ENCODE data around the gene ITFG1.
"Not testable (repeated sequence)": the region's sequence is repeated elsewhere in the genome, so short reads cannot be mapped to it uniquely, and the experiment has no call there.

ITFG1 gene

DNA sequence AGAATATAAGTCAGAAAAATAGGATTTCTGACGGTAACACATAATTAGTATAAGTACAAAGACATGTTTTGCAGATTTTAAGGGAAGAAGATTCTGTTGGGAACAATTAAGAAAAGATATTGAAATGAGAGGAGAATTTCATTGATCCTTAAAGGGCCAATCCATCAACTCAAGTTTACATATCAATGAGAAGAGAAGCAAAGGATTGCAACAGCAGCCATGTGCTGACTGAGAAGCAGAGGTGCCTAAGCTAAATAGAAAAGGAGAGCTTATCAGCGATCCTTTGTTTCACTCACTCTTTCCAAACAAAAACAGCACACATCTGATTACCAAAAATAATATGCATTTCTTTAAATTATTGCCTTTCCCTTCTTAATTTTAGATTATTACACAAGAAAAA, 94.6 kb downstream of the ITFG1 start:
- H3K36me3 Mint-ChIP-seq (ENCODE audit: low read depth): peaks cover 58% of the 10 kb centered on the region
- H3K27ac Mint-ChIP-seq: no peak overlapping the region
- H3K27me3 Mint-ChIP-seq: no peaks in the 10 kb centered on the region
- H3K4me1 Mint-ChIP-seq (ENCODE audit: low read depth): no peaks in the 10 kb centered on the region
- DNase-seq: no peak
- peaks cover 6% of the 10 kb centered on the region for H3K9me3 Mint-ChIP-seq
- H3K4me3 Mint-ChIP-seq: no peak overlapping the region

DNA sequence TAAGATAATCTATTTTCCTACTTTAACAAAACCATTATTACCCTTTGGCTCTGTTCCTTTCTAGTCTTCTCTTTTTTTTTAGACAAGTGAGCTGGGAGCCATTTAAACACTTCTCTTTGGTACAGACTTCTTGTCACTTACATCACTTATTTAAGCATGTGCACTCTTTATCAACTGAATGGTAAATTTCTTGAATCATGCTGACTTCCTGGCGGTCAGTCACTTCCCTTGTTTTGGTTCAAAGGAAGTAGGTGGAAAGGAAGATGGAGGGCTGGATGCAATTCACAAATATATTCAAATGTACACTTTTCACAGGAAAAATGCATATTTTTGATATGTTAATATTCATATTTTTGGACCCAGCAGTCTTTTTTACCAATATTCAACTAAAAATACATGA, 97.1 kb downstream of the ITFG1 start:
- no peak overlapping the region for H3K27ac Mint-ChIP-seq
- DNase-seq: no peak
- H3K27me3 Mint-ChIP-seq: no peaks in the 10 kb centered on the region
- peaks cover 48% of the 10 kb centered on the region for H3K36me3 Mint-ChIP-seq (ENCODE audit: low read depth)
- H3K9me3 Mint-ChIP-seq: no peaks in the 10 kb centered on the region
- no peaks in the 10 kb centered on the region for H3K4me1 Mint-ChIP-seq (ENCODE audit: low read depth)
- no peak overlapping the region for H3K4me3 Mint-ChIP-seq

DNA sequence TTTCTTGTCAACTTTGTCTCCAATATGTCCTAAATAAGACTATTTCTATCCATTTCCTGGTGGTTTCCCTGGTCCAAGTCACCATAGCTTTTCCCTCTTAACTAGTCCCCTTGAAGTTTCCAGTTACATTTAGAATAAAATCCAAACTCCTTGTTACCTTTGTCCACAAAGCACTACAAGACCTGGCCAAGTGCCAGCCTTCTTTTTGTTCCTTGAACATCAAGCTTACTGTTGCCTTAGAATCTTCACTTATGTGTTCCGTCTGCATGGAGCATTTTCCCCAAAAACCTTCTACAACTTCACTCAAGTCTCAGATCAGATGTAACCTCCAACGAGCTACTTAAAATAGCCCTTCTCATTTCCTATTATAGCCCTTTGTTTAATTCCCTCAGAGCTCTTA, 101.4 kb downstream of the ITFG1 start:
- Mint-ChIP-seq H3K27me3 (no peaks in the 10 kb centered on the region), H3K27ac (no peak overlapping the region), H3K9me3 (peaks cover 5% of the 10 kb centered on the region), H3K36me3 (ENCODE audit: low read depth) (peaks cover 45% of the 10 kb centered on the region), H3K4me1 (ENCODE audit: low read depth) (no peaks in the 10 kb centered on the region), H3K4me3 (no peak overlapping the region)
- DNase-seq: no peak

DNA sequence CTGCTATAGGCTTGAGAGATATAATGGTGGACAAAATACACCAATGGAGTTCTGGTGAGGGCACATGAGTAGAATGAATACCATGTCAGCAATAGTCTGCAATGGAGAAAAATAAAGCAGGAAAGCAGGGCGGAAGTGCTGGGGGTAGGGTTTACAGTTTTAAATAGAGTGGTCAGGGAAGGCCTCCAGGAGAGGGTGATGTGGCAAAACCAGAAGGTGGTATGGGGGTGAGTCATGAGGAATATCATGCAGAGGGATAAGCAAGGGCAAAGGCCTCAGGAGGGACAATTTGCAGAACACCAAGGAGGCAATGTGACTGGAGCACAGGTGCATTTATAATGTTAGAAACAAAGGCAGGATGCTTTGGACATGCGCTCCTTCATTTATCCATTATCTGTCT, 102.0 kb downstream of the ITFG1 start:
- DNase-seq: no peak
- no peaks in the 10 kb centered on the region for H3K4me1 Mint-ChIP-seq (ENCODE audit: low read depth)
- H3K4me3 Mint-ChIP-seq: no peak overlapping the region
- H3K9me3 Mint-ChIP-seq: peaks cover 5% of the 10 kb centered on the region
- no peaks in the 10 kb centered on the region for H3K27me3 Mint-ChIP-seq
- H3K27ac Mint-ChIP-seq: no peak overlapping the region
- peaks cover 46% of the 10 kb centered on the region for H3K36me3 Mint-ChIP-seq (ENCODE audit: low read depth)

DNA sequence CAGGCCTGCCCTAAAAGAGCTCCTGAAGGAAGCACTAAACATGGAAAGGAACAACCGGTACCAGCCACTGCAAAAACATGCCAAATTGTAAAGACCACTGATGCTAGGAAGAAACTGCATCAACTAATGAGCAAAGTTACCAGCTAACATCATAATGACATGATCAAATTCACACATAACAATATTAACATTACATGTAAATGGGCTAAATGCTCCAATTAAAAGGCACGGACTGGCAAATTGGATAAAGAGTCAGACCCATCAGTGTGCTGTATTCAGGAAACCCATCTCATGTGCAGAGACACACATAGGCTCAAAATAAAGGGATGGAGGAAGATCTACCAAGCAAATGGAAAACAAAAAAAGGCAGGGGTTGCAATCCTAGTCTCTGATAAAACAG, 111.8 kb downstream of the ITFG1 start:
- H3K9me3 Mint-ChIP-seq: peaks cover 48% of the 10 kb centered on the region
- H3K4me1 Mint-ChIP-seq (ENCODE audit: low read depth); H3K27ac Mint-ChIP-seq; DNase-seq; H3K27me3 Mint-ChIP-seq; H3K4me3 Mint-ChIP-seq: not testable (repeated sequence)
- peaks cover 92% of the 10 kb centered on the region for H3K36me3 Mint-ChIP-seq (ENCODE audit: low read depth)

DNA sequence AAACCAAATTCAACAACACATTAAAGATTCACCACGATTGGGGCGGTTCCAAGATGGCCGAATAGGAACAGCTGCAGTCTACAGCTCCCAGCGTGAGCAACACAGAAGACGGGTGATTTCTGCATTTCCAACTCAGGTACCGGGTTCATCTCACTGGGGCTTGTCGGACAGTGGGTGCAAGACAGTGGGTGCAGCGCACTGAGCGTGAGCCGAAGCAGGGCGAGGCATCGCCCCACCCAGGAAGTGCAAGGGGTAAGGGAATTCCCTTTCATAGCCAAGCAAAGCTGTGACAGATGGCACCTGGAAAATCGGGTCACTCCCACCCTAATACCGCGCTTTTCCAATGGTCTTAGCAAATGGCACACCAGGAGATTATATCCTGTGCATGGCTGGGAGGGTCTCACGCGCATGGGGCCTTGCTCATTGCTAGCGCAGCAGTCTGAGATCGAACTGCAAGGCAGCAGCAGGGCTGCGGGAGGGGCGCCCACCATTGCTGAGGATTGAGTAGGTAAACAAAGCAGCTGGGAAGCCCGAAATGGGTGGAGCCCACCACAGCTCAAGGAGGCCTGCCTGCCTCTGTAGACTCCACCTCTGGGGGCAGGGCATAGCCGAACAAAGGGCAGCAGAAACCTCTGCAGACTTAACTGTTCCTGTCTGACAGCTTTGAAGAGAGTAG, 113.7 kb downstream of the ITFG1 start:
- H3K4me1 Mint-ChIP-seq (ENCODE audit: low read depth); H3K27me3 Mint-ChIP-seq; H3K27ac Mint-ChIP-seq; H3K4me3 Mint-ChIP-seq; DNase-seq: not testable (repeated sequence)
- Mint-ChIP-seq H3K36me3 (ENCODE audit: low read depth) (peaks cover 81% of the 10 kb centered on the region), H3K9me3 (peaks cover 46% of the 10 kb centered on the region)

DNA sequence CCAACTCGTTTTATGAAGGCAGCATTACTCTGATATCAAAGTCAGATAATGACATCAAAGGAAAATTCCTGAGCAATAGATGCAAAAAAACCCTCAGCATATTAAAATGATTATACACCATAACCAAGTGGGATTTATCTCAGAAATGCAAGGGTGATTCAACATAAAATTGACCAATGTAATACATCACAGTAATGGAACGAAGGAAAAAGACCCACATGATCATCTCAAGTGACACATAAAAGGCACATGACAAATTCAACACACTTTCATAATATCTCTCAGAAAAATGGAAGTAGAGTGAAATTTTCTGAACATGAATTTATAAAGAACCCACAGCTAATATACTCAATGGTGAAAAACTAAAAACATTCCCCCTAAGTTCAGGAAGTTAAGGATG, 118.8 kb downstream of the ITFG1 start:
- Mint-ChIP-seq H3K36me3 (ENCODE audit: low read depth) (peaks cover 67% of the 10 kb centered on the region), H3K4me1 (ENCODE audit: low read depth) (peaks cover 1% of the 10 kb centered on the region), H3K27ac (no peak overlapping the region), H3K27me3 (no peaks in the 10 kb centered on the region), H3K4me3 (no peak overlapping the region), H3K9me3 (peaks cover 39% of the 10 kb centered on the region)
- DNase-seq: no peak

DNA sequence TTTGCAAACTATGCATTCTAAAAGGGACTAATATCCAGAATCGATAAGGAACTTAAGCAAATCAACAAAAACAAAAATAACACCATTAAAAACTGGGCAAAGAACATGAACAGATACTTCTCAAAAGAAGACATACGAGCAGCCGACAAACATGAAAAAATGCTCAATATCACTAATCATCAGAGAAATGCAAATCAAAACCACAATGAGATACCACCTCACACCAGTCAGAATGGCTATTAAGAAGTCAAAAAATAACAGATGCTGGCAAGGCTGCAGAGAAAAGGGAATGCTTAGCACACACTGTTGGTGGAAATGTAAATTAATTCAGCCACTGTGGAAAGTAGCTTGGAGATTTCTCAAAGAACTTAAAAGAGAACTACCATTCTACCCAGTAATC, 130.3 kb downstream of the ITFG1 start:
- H3K4me3 Mint-ChIP-seq; H3K27ac Mint-ChIP-seq; H3K27me3 Mint-ChIP-seq; H3K9me3 Mint-ChIP-seq; DNase-seq; H3K4me1 Mint-ChIP-seq (ENCODE audit: low read depth): not testable (repeated sequence)
- H3K36me3 Mint-ChIP-seq (ENCODE audit: low read depth): peaks cover 44% of the 10 kb centered on the region

DNA sequence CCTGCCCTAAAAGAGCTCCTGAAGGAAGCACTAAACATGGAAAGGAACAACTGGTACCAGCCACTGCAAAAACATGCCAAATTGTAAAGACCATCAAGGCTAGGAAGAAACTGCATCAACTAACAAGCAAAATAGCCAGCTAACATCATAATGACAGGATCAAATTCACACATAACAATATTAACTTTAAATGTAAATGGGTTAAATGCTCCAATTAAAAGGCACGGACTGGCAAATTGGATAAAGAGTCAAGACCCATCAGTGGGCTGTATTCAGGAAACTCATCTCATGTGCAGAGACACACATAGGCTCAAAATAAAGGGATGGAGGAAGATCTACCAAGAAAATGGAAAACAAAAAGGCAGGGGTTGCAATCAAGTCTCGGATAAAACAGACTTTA, 136.6 kb downstream of the ITFG1 start:
- H3K4me3 Mint-ChIP-seq; H3K27me3 Mint-ChIP-seq; H3K9me3 Mint-ChIP-seq; H3K4me1 Mint-ChIP-seq (ENCODE audit: low read depth); DNase-seq; H3K27ac Mint-ChIP-seq: not testable (repeated sequence)
- peaks cover 25% of the 10 kb centered on the region for H3K36me3 Mint-ChIP-seq (ENCODE audit: low read depth)

DNA sequence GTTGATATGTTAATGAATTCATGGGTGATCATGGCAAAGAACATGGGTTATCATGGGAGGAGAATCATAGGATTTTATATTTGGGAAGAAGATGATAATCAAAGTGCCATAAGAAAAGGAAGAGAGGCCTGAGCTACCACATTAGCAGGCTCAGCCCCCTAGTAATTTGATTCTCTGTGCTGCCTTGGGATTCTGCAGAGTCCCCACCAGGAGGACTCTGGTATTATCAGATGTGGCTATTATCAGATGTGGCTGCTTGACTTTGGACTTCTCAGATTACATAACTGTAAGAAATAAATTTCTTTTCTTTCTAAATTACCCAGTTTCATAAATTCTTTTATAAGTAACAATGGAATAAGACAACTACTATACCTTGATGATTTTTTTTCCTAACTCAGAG, 137.6 kb downstream of the ITFG1 start:
- no peak overlapping the region for H3K4me3 Mint-ChIP-seq
- DNase-seq: no peak
- peaks cover 19% of the 10 kb centered on the region for H3K36me3 Mint-ChIP-seq (ENCODE audit: low read depth)
- H3K4me1 Mint-ChIP-seq (ENCODE audit: low read depth): peaks cover 2% of the 10 kb centered on the region
- no peak overlapping the region for H3K27ac Mint-ChIP-seq
- H3K9me3 Mint-ChIP-seq: peaks cover 2% of the 10 kb centered on the region
- no peaks in the 10 kb centered on the region for H3K27me3 Mint-ChIP-seq

DNA sequence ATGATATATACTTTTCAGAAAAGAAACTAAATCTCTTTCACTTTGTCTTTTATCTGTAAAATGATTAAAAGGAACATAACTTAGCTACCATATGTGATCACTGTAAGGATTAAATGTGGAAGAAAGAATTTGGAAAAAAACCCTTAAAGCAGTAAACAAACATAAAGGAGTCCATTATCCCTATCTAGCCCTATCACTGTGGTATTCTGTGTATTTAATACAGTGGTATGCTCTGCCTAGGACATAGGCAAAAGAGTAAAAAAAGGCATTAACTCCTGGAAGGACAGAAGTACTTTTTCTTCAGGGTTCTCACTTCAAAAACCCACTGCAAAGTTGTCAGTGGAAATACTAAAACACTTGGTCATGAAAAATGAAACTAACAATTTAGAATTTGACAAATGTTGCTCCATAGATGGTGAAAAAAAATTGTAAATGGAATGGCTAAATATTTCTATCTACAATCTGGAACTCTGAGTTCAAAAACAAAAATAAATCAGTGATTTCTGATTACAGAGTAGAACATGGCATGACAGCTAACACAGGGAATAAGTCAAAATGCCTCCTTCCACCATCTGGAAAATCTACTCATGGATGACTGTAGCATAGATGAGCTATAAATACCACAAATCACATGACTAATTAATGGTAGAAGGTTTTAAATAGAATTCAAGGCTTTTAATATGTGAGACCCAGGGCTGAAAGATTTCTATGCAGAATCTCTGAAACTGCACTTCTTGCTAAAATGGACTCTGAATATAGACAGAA, 140.1 kb downstream of the ITFG1 start:
- no peak overlapping the region for H3K4me3 Mint-ChIP-seq
- no peak overlapping the region for H3K27ac Mint-ChIP-seq
- H3K9me3 Mint-ChIP-seq: peaks cover 2% of the 10 kb centered on the region
- H3K36me3 Mint-ChIP-seq (ENCODE audit: low read depth): peaks cover 5% of the 10 kb centered on the region
- DNase-seq: no peak
- H3K4me1 Mint-ChIP-seq (ENCODE audit: low read depth): peaks cover 2% of the 10 kb centered on the region
- H3K27me3 Mint-ChIP-seq: no peaks in the 10 kb centered on the region

DNA sequence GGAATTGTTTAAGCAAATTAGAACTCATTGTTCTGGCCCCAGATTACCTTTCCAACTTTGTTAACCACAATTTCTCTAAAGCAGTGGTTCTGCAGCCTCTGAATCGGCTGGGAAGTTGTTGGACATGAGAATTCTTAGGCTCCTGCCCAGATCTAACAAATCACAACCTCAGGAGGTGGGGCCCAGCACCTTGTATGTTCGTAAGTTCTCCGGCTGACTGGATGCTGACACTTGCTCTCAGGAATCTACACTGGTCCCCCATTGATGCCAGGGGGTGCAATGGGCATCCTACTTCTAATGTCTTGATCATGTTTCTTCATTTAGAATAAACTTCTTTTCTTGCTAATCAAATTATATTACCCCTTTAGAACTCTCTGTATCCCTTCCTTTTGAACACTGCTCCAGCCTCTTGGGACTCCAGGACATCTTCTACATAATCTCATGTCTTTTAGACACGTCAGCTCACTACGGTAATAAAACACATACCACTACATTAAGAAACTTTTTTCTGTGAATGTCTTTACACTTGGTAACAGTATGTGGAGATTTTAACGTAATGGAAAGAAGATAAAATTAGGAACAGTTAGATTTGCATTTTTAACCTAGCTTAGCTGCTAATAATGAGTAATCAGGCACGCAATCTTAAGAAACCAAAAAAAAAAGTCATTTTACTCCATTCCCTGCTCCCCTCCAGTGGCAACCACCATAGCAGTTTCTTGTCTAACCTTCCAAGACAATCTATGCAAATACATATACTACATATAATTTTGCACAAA, 143.2 kb downstream of the ITFG1 start:
- no peak for DNase-seq
- Mint-ChIP-seq H3K27me3 (no peaks in the 10 kb centered on the region), H3K27ac (no peak overlapping the region), H3K9me3 (no peaks in the 10 kb centered on the region), H3K4me1 (ENCODE audit: low read depth) (peaks cover 2% of the 10 kb centered on the region), H3K36me3 (ENCODE audit: low read depth) (peaks cover 7% of the 10 kb centered on the region), H3K4me3 (no peak overlapping the region)

DNA sequence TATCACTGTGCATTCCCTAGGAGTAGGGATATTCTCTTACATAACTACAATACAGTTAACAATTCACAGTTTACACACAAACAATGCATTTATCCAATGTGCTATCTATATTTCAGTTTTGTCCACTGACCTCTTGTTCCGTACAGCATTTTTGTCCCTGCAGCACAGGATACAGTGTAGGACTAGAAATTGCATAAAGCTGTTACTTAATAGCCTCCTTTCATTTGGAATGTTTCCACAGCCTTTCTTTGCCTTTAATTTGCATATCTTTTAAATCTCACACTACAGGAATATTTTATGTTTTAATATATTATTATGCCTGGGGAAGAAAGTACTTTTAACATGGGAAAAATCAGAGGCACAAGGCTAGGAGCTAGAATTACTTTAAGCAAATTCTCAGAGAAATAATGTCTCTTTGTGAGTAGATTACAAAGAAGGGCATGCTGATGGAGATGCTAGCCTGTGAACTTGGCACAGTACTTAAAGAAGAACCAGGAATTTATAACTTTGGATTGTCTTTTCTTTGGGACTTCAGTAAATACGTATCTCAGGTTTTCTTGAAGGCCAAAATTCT, 144.3 kb downstream of the ITFG1 start:
- Mint-ChIP-seq H3K36me3 (ENCODE audit: low read depth) (peaks cover 15% of the 10 kb centered on the region), H3K4me3 (no peak overlapping the region), H3K4me1 (ENCODE audit: low read depth) (peaks cover 2% of the 10 kb centered on the region), H3K9me3 (no peaks in the 10 kb centered on the region), H3K27ac (no peak overlapping the region), H3K27me3 (no peaks in the 10 kb centered on the region)
- DNase-seq: no peak

DNA sequence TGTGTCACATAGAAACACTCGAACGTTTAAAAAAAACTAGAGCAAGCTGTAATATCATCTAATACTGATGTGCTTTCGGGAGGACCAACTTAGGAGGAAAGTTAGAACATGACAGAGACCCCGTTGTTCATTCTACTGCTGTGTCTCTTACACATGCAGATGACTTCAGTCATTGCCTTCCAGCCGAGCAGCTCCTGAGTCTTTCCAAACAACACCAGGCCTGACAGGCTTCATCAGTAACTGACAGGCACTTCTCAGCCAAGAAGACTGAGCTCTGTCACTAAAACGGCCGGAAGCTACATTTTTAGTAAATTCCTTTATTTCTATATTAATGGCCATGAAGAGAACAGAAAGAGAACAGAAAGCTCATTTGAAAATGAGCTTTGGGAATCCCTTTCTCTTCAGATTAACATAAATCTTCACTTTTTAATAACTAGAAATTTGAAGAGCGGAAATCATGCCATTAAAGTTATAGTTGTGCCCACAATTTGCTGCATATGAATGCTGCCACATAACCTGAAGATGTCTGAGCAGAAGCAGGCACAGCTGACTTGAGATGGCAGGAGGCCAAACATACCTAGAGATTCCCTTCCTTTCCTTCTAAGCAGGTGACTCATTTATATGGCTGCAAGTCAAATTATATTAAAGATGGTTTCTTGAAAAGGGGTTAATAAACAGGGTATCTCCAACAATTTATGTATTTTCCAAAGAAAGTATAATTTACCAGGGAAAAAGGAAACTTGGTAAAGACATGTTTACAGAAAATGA, 148.9 kb downstream of the ITFG1 start:
- H3K4me3 Mint-ChIP-seq: no peak overlapping the region
- DNase-seq: no peak
- H3K36me3 Mint-ChIP-seq (ENCODE audit: low read depth): peaks cover 48% of the 10 kb centered on the region
- H3K9me3 Mint-ChIP-seq: no peaks in the 10 kb centered on the region
- H3K27ac Mint-ChIP-seq: no peak overlapping the region
- H3K27me3 Mint-ChIP-seq: no peaks in the 10 kb centered on the region
- H3K4me1 Mint-ChIP-seq (ENCODE audit: low read depth): no peaks in the 10 kb centered on the region
